GM12892 (cell line): Measurements from ENCODE around the gene LPIN1.

Experiments
- POLR2A ChIP-seq: IDR thresholded peaks from 2 replicates; pipeline ENCODE4 v1.6.1; 2011; ENCODE audit warnings: low read depth, low read length, control low read depth
- POLR2AphosphoS5 ChIP-seq: IDR thresholded peaks from 2 replicates; pipeline ENCODE4 v1.6.1; 2011; ENCODE audit warnings: low read depth, low read length, control low read depth
- TAF1 ChIP-seq: IDR thresholded peaks from 2 replicates; pipeline ENCODE4 v1.6.1; 2011; ENCODE audit warnings: low read depth, mild to moderate bottlenecking, control low read depth, low read length, borderline replicate concordance

GRCh38 chr2:11863103-11863502, 116.7 kb downstream of the LPIN1 start:
- no peak for TF ChIP-seq POLR2AphosphoS5
- TF ChIP-seq TAF1 = no peak
- TF ChIP-seq POLR2A = no peak
